NCI-H446 (cell line): ENCODE data around the gene CRYBG1.
A peak's percentile ranks its signal among the peaks of the same experiment; 100 is the strongest.
"Not testable (repeated sequence)": the region's sequence is repeated elsewhere in the genome, so short reads cannot be mapped to it uniquely, and the experiment has no call there.

Experiments
- DNase-seq, 2 experiments: peaks; one replicate each; lab custom pipeline; 2025; lab: John Stamatoyannopoulos, UW

Gene CRYBG1

GRCh38 chr6:106556368-106556960 is 195.9 kb downstream of the CRYBG1 start:
- DNase-seq: peak in 1 of 2 experiments; percentile 1

GRCh38 chr6:106557837-106558236 is 197.3 kb downstream of the CRYBG1 start:
- DNase-seq: no peak

GRCh38 chr6:106558364-106558763 is 197.8 kb downstream of the CRYBG1 start:
- DNase-seq: no peak

- DNase-seq: not testable (repeated sequence)
These were observed 199.1 kb downstream of the CRYBG1 start for GRCh38 chr6:106559659-106560058.

GRCh38 chr6:106560996-106561685 is 200.6 kb downstream of the CRYBG1 start:
- no peak for DNase-seq

- no peak for DNase-seq
These were observed 201.3 kb downstream of the CRYBG1 start for GRCh38 chr6:106561686-106562405.

GRCh38 chr6:106563614-106564013 is 203.1 kb downstream of the CRYBG1 start:
- DNase-seq: no peak

GRCh38 chr6:106564476-106564875 is 204.0 kb downstream of the CRYBG1 start:
- DNase-seq: no peak

- no peak for DNase-seq
These were observed 208.0 kb downstream of the CRYBG1 start for GRCh38 chr6:106568530-106568929.

GRCh38 chr6:106569428-106569827 is 208.9 kb downstream of the CRYBG1 start:
- DNase-seq: no peak

GRCh38 chr6:106572436-106572835 is 211.9 kb downstream of the CRYBG1 start:
- no peak for DNase-seq

- no peak for DNase-seq
These were observed 212.5 kb downstream of the CRYBG1 start for GRCh38 chr6:106572875-106573585.

GRCh38 chr6:106574741-106575458 is 214.4 kb downstream of the CRYBG1 start:
- no peak for DNase-seq

GRCh38 chr6:106579281-106579680 is 218.8 kb downstream of the CRYBG1 start:
- DNase-seq: no peak

- no peak for DNase-seq
These were observed 221.0 kb downstream of the CRYBG1 start for GRCh38 chr6:106581468-106581867.

- DNase-seq: no peak
These were observed 226.4 kb downstream of the CRYBG1 start for GRCh38 chr6:106586815-106587415.

GRCh38 chr6:106588937-106589336 is 228.4 kb downstream of the CRYBG1 start:
- not testable (repeated sequence) for DNase-seq

GRCh38 chr6:106591111-106591825 is 230.8 kb downstream of the CRYBG1 start:
- no peak for DNase-seq

GRCh38 chr6:106599440-106599839 is 238.9 kb downstream of the CRYBG1 start:
- no peak for DNase-seq

- no peak for DNase-seq
These were observed 239.8 kb downstream of the CRYBG1 start for GRCh38 chr6:106600329-106600728.
